ENCODE data around the gene SLC12A9.
"Not testable (repeated sequence)": the region's sequence is repeated elsewhere in the genome, so short reads cannot be mapped to it uniquely, and the experiment has no call there.

The SLC12A9 gene

GRCh38 chr7:100852048-100852872 is at the start of gene SLC12A9:
Gene SLC12A9 (plus strand): TSS chr7:100852713. CDS start chr7:100854198, 1,485 bp downstream.
- FAIRE-seq (no peak), DNase-seq (ENCODE audit: insufficient read length, low spot score) (peak; percentile 99)
- TF ChIP-seq CTCF (IDR thresholded peaks at IDR 0.05; ENCODE audit: insufficient read depth, missing control alignments): peak; percentile 84

- DNase-seq (ENCODE audit: insufficient read length, low spot score) (no peak), FAIRE-seq (no peak)
- TF ChIP-seq CTCF (IDR thresholded peaks at IDR 0.05; ENCODE audit: insufficient read depth, missing control alignments): no peak
Measured at GRCh38 chr7:100802951-100803350, 49.6 kb upstream of the SLC12A9 start.

GRCh38 chr7:100803398-100804161 is 48.9 kb upstream of the SLC12A9 start:
- FAIRE-seq (no peak), DNase-seq (ENCODE audit: insufficient read length, low spot score) (peak; percentile 97)
- TF ChIP-seq CTCF (IDR thresholded peaks at IDR 0.05; ENCODE audit: insufficient read depth, missing control alignments): no peak

GRCh38 chr7:100804681-100805431 is 47.7 kb upstream of the SLC12A9 start:
- no peak for TF ChIP-seq CTCF (IDR thresholded peaks at IDR 0.05; ENCODE audit: insufficient read depth, missing control alignments)
- no peak for FAIRE-seq
- no peak for DNase-seq (ENCODE audit: insufficient read length, low spot score)

- DNase-seq (ENCODE audit: insufficient read length, low spot score): no peak
- TF ChIP-seq CTCF (IDR thresholded peaks at IDR 0.05; ENCODE audit: insufficient read depth, missing control alignments): no peak
- no peak for FAIRE-seq
Measured at GRCh38 chr7:100806276-100806675, 46.2 kb upstream of the SLC12A9 start.

- not testable (repeated sequence) for DNase-seq (ENCODE audit: insufficient read length, low spot score); FAIRE-seq
Measured at GRCh38 chr7:100806883-100807282, 45.6 kb upstream of the SLC12A9 start.

GRCh38 chr7:100808354-100808875 is 44.1 kb upstream of the SLC12A9 start:
- no peak for FAIRE-seq
- DNase-seq (ENCODE audit: insufficient read length, low spot score): no peak
- no peak for TF ChIP-seq CTCF (IDR thresholded peaks at IDR 0.05; ENCODE audit: insufficient read depth, missing control alignments)
